ENCODE results near the gene MASP1.

Gene MASP1

GRCh38 chr3:187186375-187186774, 105.2 kb downstream of the MASP1 start:
- Histone ChIP-seq H3K9me3 (ENCODE audit: control insufficient read depth in 5 of 5, low read length in 5 of 5) (no peaks in the 10 kb centered on the region), H3K9ac (ENCODE audit: low read length in 5 of 5) (no peak overlapping the region), H3K4me1 (ENCODE audit: control insufficient read depth in 5 of 5, insufficient read depth in 5 of 5, low read length in 5 of 5) (peaks cover 0 to 6% (median 0%) of the 10 kb centered on the region in 5 donors), H3K27me3 (ENCODE audit: control insufficient read depth in 5 of 5, insufficient read depth in 4 of 5, low read length in 5 of 5) (peaks cover 0 to 14% (median 3%) of the 10 kb centered on the region in 5 donors), H3K36me3 (ENCODE audit: control insufficient read depth in 5 of 5, insufficient read depth in 5 of 5, low read length in 5 of 5) (no peaks in the 10 kb centered on the region), H3K27ac (ENCODE audit: low read depth, low read length) (no peak overlapping the region), H3K4me3 (ENCODE audit: low read depth in 1 of 5, low read length in 5 of 5) (no peak overlapping the region)

GRCh38 chr3:187185759-187186158, 105.8 kb downstream of the MASP1 start:
- Histone ChIP-seq H3K4me3 (ENCODE audit: low read depth in 1 of 5, low read length in 5 of 5) (no peak overlapping the region), H3K36me3 (ENCODE audit: control insufficient read depth in 5 of 5, insufficient read depth in 5 of 5, low read length in 5 of 5) (no peaks in the 10 kb centered on the region), H3K9ac (ENCODE audit: low read length in 5 of 5) (no peak overlapping the region), H3K27ac (ENCODE audit: low read depth, low read length) (no peak overlapping the region), H3K4me1 (ENCODE audit: control insufficient read depth in 5 of 5, insufficient read depth in 5 of 5, low read length in 5 of 5) (peaks cover 0 to 6% (median 0%) of the 10 kb centered on the region in 5 donors), H3K9me3 (ENCODE audit: control insufficient read depth in 5 of 5, low read length in 5 of 5) (no peaks in the 10 kb centered on the region), H3K27me3 (ENCODE audit: control insufficient read depth in 5 of 5, insufficient read depth in 4 of 5, low read length in 5 of 5) (peaks cover 0 to 14% (median 3%) of the 10 kb centered on the region in 5 donors)
